Smooth muscle cell (in vitro differentiated cells): Measurements from ENCODE around the gene HAPLN2. TPM values are rescaled to one million over a fixed set of nuclear protein-coding genes. Genes with fewer than 3 reads are reported as not detected.

Experiments
- DNase-seq: peaks from one replicate; lab custom pipeline; 2025; ENCODE audit not compliant: unreplicated experiment; lab: John Stamatoyannopoulos, UW
- H2AFZ ChIP-seq: fragments of 200-600 bp; sonication (generic); 2 replicates; pipeline ENCODE4 v1.6.0; 2016; ENCODE audit warnings: antibody characterized with exemption, low read depth, mild to moderate bottlenecking
- H3F3A ChIP-seq: fragments of 200-600 bp; sonication (generic); 2 replicates; pipeline ENCODE4 v1.6.0; 2017; ENCODE audit warnings: antibody characterized with exemption, low read depth
- H3K27ac ChIP-seq: fragments of 200-600 bp; sonication (generic); 2 replicates; pipeline ENCODE4 v1.5.1; 2016; ENCODE audit warnings: low read depth, mild to moderate bottlenecking
- H3K27me3 ChIP-seq: fragments of 200-600 bp; sonication (generic); 2 replicates; pipeline ENCODE4 v1.6.1; 2016; ENCODE audit warnings: low read depth, mild to moderate bottlenecking
- H3K36me3 ChIP-seq: fragments of 200-600 bp; sonication (generic); 2 replicates; pipeline ENCODE4 v1.5.1; 2016; ENCODE audit warnings: low read depth
- H3K4me1 ChIP-seq: fragments of 200-600 bp; sonication (generic); 2 replicates; pipeline ENCODE4 v1.5.1; 2016; ENCODE audit warnings: low read depth
- H3K4me2 ChIP-seq: fragments of 200-600 bp; sonication (generic); 2 replicates; pipeline ENCODE4 v1.6.0; 2016; ENCODE audit warnings: mild to moderate bottlenecking
- H3K4me3 ChIP-seq: fragments of 200-600 bp; sonication (generic); 2 replicates; pipeline ENCODE4 v1.5.1; 2016; ENCODE audit warnings: mild to moderate bottlenecking
- H3K79me2 ChIP-seq: fragments of 200-600 bp; sonication (generic); 2 replicates; pipeline ENCODE4 v1.6.0; 2016; ENCODE audit warnings: low read depth, mild to moderate bottlenecking
- H3K9ac ChIP-seq: fragments of 200-600 bp; sonication (generic); 2 replicates; pipeline ENCODE4 v1.6.0; 2016; ENCODE audit warnings: low read depth
- H3K9me3 ChIP-seq: fragments of 200-600 bp; sonication (generic); replicated peaks from 2 replicates; pipeline ENCODE4 v1.5.1; 2016; ENCODE audit warnings: low read depth
- H4K20me1 ChIP-seq: fragments of 200-600 bp; sonication (generic); 2 replicates; pipeline ENCODE4 v1.6.0; 2016; ENCODE audit warnings: low read depth
- CTCF ChIP-seq: fragments of 200-600 bp; sonication (generic); IDR thresholded peaks from 2 replicates; pipeline ENCODE4 v1.5.1; 2017; ENCODE audit warnings: borderline replicate concordance, mild to moderate bottlenecking, antibody characterized with exemption; ENCODE audit not compliant: insufficient read depth, poor library complexity, severe bottlenecking
- WGBS: methylation state at CpG from one replicate; pipeline ENCODE4 v1.1.7; 2016; ENCODE audit warnings: low lambda C conversion rate; 5-methylcytosine and 5-hydroxymethylcytosine counted together
- polyA plus RNA-seq: library from polyadenylated mRNA; unstranded; fragments of >200 nt; fragmentation: Nextera tagmentation; extraction: Ambion mirVana; gene quantifications from 2 replicates; pipeline ENCODE4 v1.2.1, GENCODE V29; 2016
- total RNA-seq: library from RNA; depleted of rRNA; stranded (reverse); fragments of >200 nt; gene quantifications from 2 replicates; pipeline ENCODE4 v1.2.3, GENCODE V29; 2014

HAPLN2 gene
- total and polyA plus RNA-seq, 2 experiments from 2014 or later, result 1.00 TPM; not detected in 1

- peak; percentile 13 for DNase-seq
- Histone ChIP-seq H3K4me1 (no peaks in the 10 kb centered on the region), H3K9me3 (no peaks in the 10 kb centered on the region), H3K4me2 (peak overlapping the region; percentile 77), H4K20me1 (no peaks in the 10 kb centered on the region), H3K9ac (no peak overlapping the region), H3F3A (no peaks in the 10 kb centered on the region), H3K36me3 (no peaks in the 10 kb centered on the region), H3K4me3 (no peak overlapping the region), H3K27ac (no peak overlapping the region), H2AFZ (no peak overlapping the region), H3K79me2 (no peaks in the 10 kb centered on the region), H3K27me3 (no peaks in the 10 kb centered on the region)
- peak; percentile 82 for TF ChIP-seq CTCF
- 52% methylated on average over 20 of the region's 20 CpGs for WGBS
Observed at GRCh38 chr1:156583821-156584622, 35.2 kb upstream of the HAPLN2 start.

GRCh38 chr1:156584813-156585212 lies 34.4 kb upstream of the HAPLN2 start:
- no peak for DNase-seq
- no peaks in the 10 kb centered on the region for H3K27me3 ChIP-seq
- no peaks in the 10 kb centered on the region for H3K79me2 ChIP-seq
- H3K4me2 ChIP-seq, result no peak overlapping the region
- H4K20me1 ChIP-seq, result no peaks in the 10 kb centered on the region
- no peaks in the 10 kb centered on the region for H3F3A ChIP-seq
- no peak overlapping the region for H3K27ac ChIP-seq
- TF ChIP-seq CTCF, result peak; percentile 19
- H2AFZ ChIP-seq, result no peak overlapping the region
- no peak overlapping the region for H3K4me3 ChIP-seq
- 37% methylated on average over 11 of the region's 11 CpGs for WGBS
- H3K9me3 ChIP-seq, result no peaks in the 10 kb centered on the region
- H3K36me3 ChIP-seq, result no peaks in the 10 kb centered on the region
- no peak overlapping the region for H3K9ac ChIP-seq
- H3K4me1 ChIP-seq, result no peaks in the 10 kb centered on the region

GRCh38 chr1:156586323-156586722 lies 32.9 kb upstream of the HAPLN2 start:
- no peaks in the 10 kb centered on the region for H3K27me3 ChIP-seq
- no peak for TF ChIP-seq CTCF
- DNase-seq, result no peak
- H3K4me3 ChIP-seq, result no peak overlapping the region
- H4K20me1 ChIP-seq, result no peaks in the 10 kb centered on the region
- no peak overlapping the region for H2AFZ ChIP-seq
- H3K36me3 ChIP-seq, result no peaks in the 10 kb centered on the region
- no peak overlapping the region for H3K9ac ChIP-seq
- H3K27ac ChIP-seq, result no peak overlapping the region
- whole genome bisulfite sequencing, result 72% methylated on average over 4 of the region's 4 CpGs
- H3K79me2 ChIP-seq, result no peaks in the 10 kb centered on the region
- no peak overlapping the region for H3K4me2 ChIP-seq
- H3K4me1 ChIP-seq, result peaks cover 6% of the 10 kb centered on the region
- H3K9me3 ChIP-seq, result no peaks in the 10 kb centered on the region
- no peaks in the 10 kb centered on the region for H3F3A ChIP-seq
